BE2C (cell line): Measurements from ENCODE around the gene TRABD.

Experiments
- DNase-seq: peaks from one replicate; pipeline ENCODE4 v3.0.0-alpha.2; 2020
- H3K27me3 ChIP-seq: fragments of 250-450 bp; sonication (Bioruptor Pico); 2 replicates; pipeline ENCODE4 v1.5.1; 2020; ENCODE audit warnings: mild to moderate bottlenecking
- H3K36me3 ChIP-seq: fragments of 250-450 bp; sonication (Bioruptor Pico); 2 replicates; pipeline ENCODE4 v1.5.1; 2020; ENCODE audit warnings: mild to moderate bottlenecking
- H3K4me1 ChIP-seq: fragments of 250-450 bp; sonication (Bioruptor Pico); 2 replicates; pipeline ENCODE4 v1.5.1; 2020
- H3K4me3 ChIP-seq: 2 replicates; pipeline ENCODE4 v1.5.1; 2011; ENCODE audit warnings: low read depth, low read length
- H3K9me3 ChIP-seq: fragments of 250-450 bp; sonication (Bioruptor Pico); 2 replicates; pipeline ENCODE4 v1.5.1; 2020
- CTCF ChIP-seq: IDR thresholded peaks from 2 replicates; pipeline ENCODE4 v1.5.1; 2012; ENCODE audit warnings: mild to moderate bottlenecking, low read depth, low read length

Gene TRABD

GRCh38 chr22:50180727-50181521 lies 4.8 kb upstream of the TRABD start:
- Histone ChIP-seq H3K27me3 (no peaks in the 10 kb centered on the region), H3K36me3 (no peaks in the 10 kb centered on the region), H3K4me1 (no peaks in the 10 kb centered on the region), H3K9me3 (no peaks in the 10 kb centered on the region), H3K4me3 (no peak overlapping the region)
- DNase-seq = no peak
- no peak for TF ChIP-seq CTCF

GRCh38 chr22:50182176-50183081 lies 3.3 kb upstream of the TRABD start:
- H3K4me1 ChIP-seq = peaks cover 3% of the 10 kb centered on the region; the same call in 1 of the 2 replicates
- no peaks in the 10 kb centered on the region; the same call in 1 of the 2 replicates for H3K36me3 ChIP-seq
- H3K9me3 ChIP-seq = no peaks in the 10 kb centered on the region
- no peak for DNase-seq
- no peaks in the 10 kb centered on the region for H3K27me3 ChIP-seq
- no peak overlapping the region for H3K4me3 ChIP-seq
- no peak for TF ChIP-seq CTCF

GRCh38 chr22:50183141-50183971 lies 2.4 kb upstream of the TRABD start:
- H3K9me3 ChIP-seq = no peaks in the 10 kb centered on the region
- no peak overlapping the region for H3K4me3 ChIP-seq
- DNase-seq = no peak
- H3K27me3 ChIP-seq = no peaks in the 10 kb centered on the region
- peaks cover 3% of the 10 kb centered on the region; the same call in 1 of the 2 replicates for H3K4me1 ChIP-seq
- no peaks in the 10 kb centered on the region; the same call in 1 of the 2 replicates for H3K36me3 ChIP-seq
- TF ChIP-seq CTCF = no peak

GRCh38 chr22:50184004-50184901 lies 1.5 kb upstream of the TRABD start:
- no peak for TF ChIP-seq CTCF
- H3K9me3 ChIP-seq = no peaks in the 10 kb centered on the region
- no peaks in the 10 kb centered on the region for H3K27me3 ChIP-seq
- no peaks in the 10 kb centered on the region; the same call in 1 of the 2 replicates for H3K36me3 ChIP-seq
- DNase-seq = no peak
- peaks cover 7% of the 10 kb centered on the region for H3K4me1 ChIP-seq
- H3K4me3 ChIP-seq = no peak overlapping the region

- Histone ChIP-seq H3K4me1 (peaks cover 14% of the 10 kb centered on the region), H3K36me3 (no peaks in the 10 kb centered on the region; the same call in 1 of the 2 replicates), H3K9me3 (no peaks in the 10 kb centered on the region), H3K27me3 (no peaks in the 10 kb centered on the region), H3K4me3 (no peak overlapping the region)
- DNase-seq = no peak
- no peak for TF ChIP-seq CTCF
These were observed 775 bp upstream of the TRABD start for GRCh38 chr22:50184902-50185374.
